ENCODE results near the gene MB. TPM values are rescaled to one million over a fixed set of nuclear protein-coding genes. Genes with fewer than 3 reads are reported as not detected.

Gene MB
- total and polyA plus RNA-seq, 4 donors = 1.3 to 3.1 (median 1.8) TPM

DNA sequence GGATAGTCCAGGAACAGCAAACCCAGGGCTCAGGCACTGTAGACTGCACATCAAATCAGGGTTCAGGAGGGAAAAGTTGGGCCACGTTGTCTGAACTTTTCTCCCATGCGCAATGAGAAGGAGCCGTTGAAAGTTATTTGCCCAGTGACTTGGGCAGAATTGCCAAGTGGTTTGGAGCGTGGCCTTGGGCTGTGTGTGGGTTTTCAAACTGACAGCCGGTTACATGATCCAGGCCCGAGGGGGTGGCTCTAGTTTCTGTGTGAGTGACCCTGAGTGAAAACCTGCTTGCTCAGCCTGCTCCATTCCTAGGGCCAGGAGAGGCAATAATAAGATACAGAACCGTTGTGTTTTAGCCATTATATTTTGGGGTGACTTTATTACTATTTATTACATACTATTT lies 20.3 kb downstream of the MB start:
- WGBS, 2 donors = 74 to 87% methylated on average over 7 of the region's 7 CpGs
- no peak overlapping the region for H3K9ac ChIP-seq (ENCODE audit: insufficient read depth in 1 of 2, low read length in 2 of 2)
- no peak overlapping the region for H3K4me3 ChIP-seq
- ATAC-seq (ENCODE audit: insufficient read depth, low FRiP score) (no peak), DNase-seq (no peak)
- H3K4me1 ChIP-seq (ENCODE audit: control insufficient read depth in 5 of 5, insufficient read depth in 5 of 5, low read length in 5 of 5) = peaks cover 0 to 10% (median 5%) of the 10 kb centered on the region in 5 donors
- TF ChIP-seq, protein P1, sequence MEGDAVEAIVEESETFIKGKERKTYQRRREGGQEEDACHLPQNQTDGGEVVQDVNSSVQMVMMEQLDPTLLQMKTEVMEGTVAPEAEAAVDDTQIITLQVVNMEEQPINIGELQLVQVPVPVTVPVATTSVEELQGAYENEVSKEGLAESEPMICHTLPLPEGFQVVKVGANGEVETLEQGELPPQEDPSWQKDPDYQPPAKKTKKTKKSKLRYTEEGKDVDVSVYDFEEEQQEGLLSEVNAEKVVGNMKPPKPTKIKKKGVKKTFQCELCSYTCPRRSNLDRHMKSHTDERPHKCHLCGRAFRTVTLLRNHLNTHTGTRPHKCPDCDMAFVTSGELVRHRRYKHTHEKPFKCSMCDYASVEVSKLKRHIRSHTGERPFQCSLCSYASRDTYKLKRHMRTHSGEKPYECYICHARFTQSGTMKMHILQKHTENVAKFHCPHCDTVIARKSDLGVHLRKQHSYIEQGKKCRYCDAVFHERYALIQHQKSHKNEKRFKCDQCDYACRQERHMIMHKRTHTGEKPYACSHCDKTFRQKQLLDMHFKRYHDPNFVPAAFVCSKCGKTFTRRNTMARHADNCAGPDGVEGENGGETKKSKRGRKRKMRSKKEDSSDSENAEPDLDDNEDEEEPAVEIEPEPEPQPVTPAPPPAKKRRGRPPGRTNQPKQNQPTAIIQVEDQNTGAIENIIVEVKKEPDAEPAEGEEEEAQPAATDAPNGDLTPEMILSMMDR (IDR thresholded peaks at IDR 0.05; ENCODE audit: control extremely low read depth, extremely low read depth) = no peak
- no peaks in the 10 kb centered on the region for H3K9me3 ChIP-seq (ENCODE audit: control insufficient read depth in 4 of 4, insufficient read depth in 3 of 4, low read length in 3 of 4)
- no peaks in the 10 kb centered on the region for H3K36me3 ChIP-seq (ENCODE audit: control insufficient read depth in 4 of 4, insufficient read depth in 4 of 4, low read length in 4 of 4)
- peak overlapping the region in 1 of 2 donors; percentile 59 for H3K27ac ChIP-seq (ENCODE audit: low read depth in 1 of 2, low read length in 1 of 2)
- H3K27me3 ChIP-seq (ENCODE audit: control insufficient read depth in 3 of 3, insufficient read depth in 3 of 3, low read length in 2 of 3) = no peaks in the 10 kb centered on the region

DNA sequence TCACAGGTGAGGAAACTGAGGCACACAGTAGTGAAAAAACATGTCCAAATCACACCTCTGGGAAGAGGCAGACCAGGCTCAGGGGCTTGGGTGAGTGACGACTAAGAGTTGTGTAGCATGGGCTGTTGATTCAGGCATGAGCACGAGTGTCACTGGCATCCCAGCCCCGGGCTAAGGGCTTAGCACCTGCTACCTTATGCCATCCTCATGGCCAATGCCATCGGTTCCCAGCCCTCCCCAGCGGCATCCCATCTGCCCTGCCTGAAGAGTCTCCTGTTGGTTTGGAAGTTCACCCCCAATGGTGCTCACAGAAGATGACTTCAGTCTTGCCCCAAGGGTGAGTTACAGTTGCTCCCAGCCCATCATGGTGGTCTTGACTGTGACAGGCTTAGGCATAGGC lies 22.4 kb downstream of the MB start:
- H3K27ac ChIP-seq (ENCODE audit: low read depth in 1 of 2, low read length in 1 of 2) = no peak overlapping the region
- no peaks in the 10 kb centered on the region for H3K9me3 ChIP-seq (ENCODE audit: control insufficient read depth in 4 of 4, insufficient read depth in 3 of 4, low read length in 3 of 4)
- H3K36me3 ChIP-seq (ENCODE audit: control insufficient read depth in 4 of 4, insufficient read depth in 4 of 4, low read length in 4 of 4) = no peaks in the 10 kb centered on the region
- no peak overlapping the region for H3K9ac ChIP-seq (ENCODE audit: insufficient read depth in 1 of 2, low read length in 2 of 2)
- ATAC-seq (ENCODE audit: insufficient read depth, low FRiP score) = no peak
- TF ChIP-seq, protein P1 (IDR thresholded peaks at IDR 0.05; ENCODE audit: control extremely low read depth, extremely low read depth) = no peak
- H3K27me3 ChIP-seq (ENCODE audit: control insufficient read depth in 3 of 3, insufficient read depth in 3 of 3, low read length in 2 of 3) = no peaks in the 10 kb centered on the region
- H3K4me1 ChIP-seq (ENCODE audit: control insufficient read depth in 5 of 5, insufficient read depth in 5 of 5, low read length in 5 of 5) = peaks cover 0 to 10% (median 5%) of the 10 kb centered on the region in 5 donors
- no peak for DNase-seq
- no peak overlapping the region for H3K4me3 ChIP-seq
- WGBS, 2 donors = 92 to 97% methylated on average over 5 of the region's 5 CpGs

DNA sequence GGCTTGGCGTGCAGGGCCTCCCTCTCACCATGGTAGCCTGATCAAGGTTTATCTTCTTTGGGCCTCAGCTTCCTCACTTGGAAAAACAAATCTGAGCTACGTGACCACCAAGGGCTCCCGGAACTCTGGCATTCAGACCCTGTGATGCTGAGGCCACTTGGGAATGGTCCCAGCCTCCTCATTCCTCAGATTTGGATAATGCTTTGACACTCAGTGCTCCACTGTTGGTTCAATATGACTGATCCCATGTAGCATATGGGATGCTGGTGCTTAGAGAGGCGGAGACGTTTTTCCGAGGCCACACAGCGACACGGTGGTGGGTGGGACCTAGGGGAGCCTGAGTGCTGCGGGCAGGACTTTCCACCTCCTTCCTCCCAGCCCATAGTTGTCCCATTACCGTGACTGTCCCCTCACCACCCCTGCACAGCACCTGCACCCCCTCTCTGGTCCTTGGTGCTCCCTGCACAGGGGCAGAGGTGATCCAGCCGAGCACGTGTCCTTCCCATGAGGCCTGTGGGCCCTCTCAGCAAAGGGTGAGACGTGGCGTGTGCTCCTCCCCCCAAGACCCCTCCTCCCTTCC lies 23.1 kb downstream of the MB start:
- no peaks in the 10 kb centered on the region for H3K27me3 ChIP-seq (ENCODE audit: control insufficient read depth in 3 of 3, insufficient read depth in 3 of 3, low read length in 2 of 3)
- ATAC-seq (ENCODE audit: insufficient read depth, low FRiP score) (no peak), DNase-seq (peak; percentile 52 to 75 (median 69))
- no peak overlapping the region for H3K4me3 ChIP-seq
- peak overlapping the region in 1 of 2 donors; percentile 30 for H3K27ac ChIP-seq (ENCODE audit: low read depth in 1 of 2, low read length in 1 of 2)
- H3K36me3 ChIP-seq (ENCODE audit: control insufficient read depth in 4 of 4, insufficient read depth in 4 of 4, low read length in 4 of 4) = no peaks in the 10 kb centered on the region
- H3K9me3 ChIP-seq (ENCODE audit: control insufficient read depth in 4 of 4, insufficient read depth in 3 of 4, low read length in 3 of 4) = no peaks in the 10 kb centered on the region
- H3K4me1 ChIP-seq (ENCODE audit: control insufficient read depth in 5 of 5, insufficient read depth in 5 of 5, low read length in 5 of 5) = peaks cover 0 to 10% (median 5%) of the 10 kb centered on the region in 5 donors
- TF ChIP-seq, protein P1 (IDR thresholded peaks at IDR 0.05; ENCODE audit: control extremely low read depth, extremely low read depth) = no peak
- no peak overlapping the region for H3K9ac ChIP-seq (ENCODE audit: insufficient read depth in 1 of 2, low read length in 2 of 2)
- WGBS, 2 donors = 78 to 87% methylated on average over 14 of the region's 14 CpGs
